GM18858 (cell line): ENCODE data around the gene GCFC2.
"Not testable (repeated sequence)": the region's sequence is repeated elsewhere in the genome, so short reads cannot be mapped to it uniquely, and the experiment has no call there.

ENCODE experiments used
- ATAC-seq: cut with Tn5 transposase; IDR thresholded peaks from one replicate; pipeline ENCODE4 v1.9.1; 2021; ENCODE audit not compliant: unreplicated experiment

The GCFC2 gene

GRCh38 chr2:75683430-75683829 lies 27.3 kb downstream of the GCFC2 start:
- ATAC-seq: not testable (repeated sequence)

GRCh38 chr2:75680402-75680801 lies 30.3 kb downstream of the GCFC2 start:
- no peak for ATAC-seq

- no peak for ATAC-seq
Observed at GRCh38 chr2:75679556-75679955, 31.2 kb downstream of the GCFC2 start.

GRCh38 chr2:75676464-75676863 lies 34.3 kb downstream of the GCFC2 start:
- ATAC-seq: no peak

- ATAC-seq: no peak
Observed at GRCh38 chr2:75675908-75676307, 34.8 kb downstream of the GCFC2 start.

- not testable (repeated sequence) for ATAC-seq
Observed at GRCh38 chr2:75675423-75675822, 35.3 kb downstream of the GCFC2 start.

- no peak for ATAC-seq
Observed at GRCh38 chr2:75667884-75668283, 42.8 kb downstream of the GCFC2 start.

GRCh38 chr2:75666911-75667310 lies 43.8 kb downstream of the GCFC2 start:
- ATAC-seq: no peak

- no peak for ATAC-seq
Observed at GRCh38 chr2:75657798-75658197, 52.9 kb downstream of the GCFC2 start.

GRCh38 chr2:75656563-75656962 lies 54.2 kb downstream of the GCFC2 start:
- no peak for ATAC-seq

GRCh38 chr2:75655861-75656260 lies 54.9 kb downstream of the GCFC2 start:
- no peak for ATAC-seq

- no peak for ATAC-seq
Observed at GRCh38 chr2:75654012-75654411, 56.7 kb downstream of the GCFC2 start.

- no peak for ATAC-seq
Observed at GRCh38 chr2:75647771-75648170, 62.9 kb downstream of the GCFC2 start.

- peak; percentile 95 for ATAC-seq
Observed at GRCh38 chr2:75646583-75647425, 63.9 kb downstream of the GCFC2 start, which contains the start of gene MRPL19. Gene MRPL19 (plus strand): TSS chr2:75646783. CDS start chr2:75646808, 25 bp downstream.

GRCh38 chr2:75646090-75646582 lies 64.6 kb downstream of the GCFC2 start:
- ATAC-seq: peak; percentile 3

GRCh38 chr2:75645643-75646042 lies 65.1 kb downstream of the GCFC2 start:
- ATAC-seq: no peak

- ATAC-seq: no peak
Observed at GRCh38 chr2:75643980-75644379, 66.7 kb downstream of the GCFC2 start.

GRCh38 chr2:75641587-75641986 lies 69.1 kb downstream of the GCFC2 start:
- no peak for ATAC-seq

- peak; percentile 98 for ATAC-seq
Observed at GRCh38 chr2:75640621-75641121, 70.0 kb downstream of the GCFC2 start.

- no peak for ATAC-seq
Observed at GRCh38 chr2:75637568-75637967, 73.1 kb downstream of the GCFC2 start.

- ATAC-seq: no peak
Observed at GRCh38 chr2:75634945-75635344, 75.8 kb downstream of the GCFC2 start.

- no peak for ATAC-seq
Observed at GRCh38 chr2:75633620-75634019, 77.1 kb downstream of the GCFC2 start.
